Esophagus squamous epithelium (tissue), 5 donors: ENCODE data around the gene GZMM. TPM values are rescaled to one million over a fixed set of nuclear protein-coding genes. Genes with fewer than 3 reads are reported as not detected.

Experiments used
- DNase-seq: peaks from one replicate; lab custom pipeline; 2025; lab: John Stamatoyannopoulos, UW
- H3K27ac ChIP-seq, 4 donors: fragments of 200-600 bp; sonication (generic); one replicate each; pipeline ENCODE4 v1.5.1; 2016 to 2019; ENCODE audit warnings: mild to moderate bottlenecking in 1 of 4
- H3K27me3 ChIP-seq, 4 donors: fragments of 200-600 bp; sonication (generic); 1 replicate in 3 of 4; 2 replicates in 1 of 4; pipeline versions ENCODE4 v1.5.1 to v1.6.0; 2017 to 2021; ENCODE audit warnings: antibody characterized with exemption in 1 of 4
- H3K36me3 ChIP-seq, 3 donors: fragments of 200-600 bp; sonication (generic); one replicate each; pipeline ENCODE4 v1.5.1; 2016 to 2019
- H3K4me1 ChIP-seq, 3 donors: fragments of 200-600 bp; sonication (generic); one replicate each; pipeline ENCODE4 v1.5.1; 2017 to 2019
- H3K4me3 ChIP-seq, 4 donors: fragments of 200-600 bp; sonication (generic); 1 replicate in 3 of 4; 2 replicates in 1 of 4; pipeline ENCODE4 v1.5.1; 2016 to 2019; ENCODE audit warnings: mild to moderate bottlenecking in 2 of 4, moderate library complexity in 1 of 4
- H3K9me3 ChIP-seq, 3 donors: fragments of 200-600 bp; sonication (generic); one replicate each; pipeline ENCODE4 v1.5.1; 2016 to 2019
- POLR2A ChIP-seq, 4 donors: fragments of 450-650 bp; IDR thresholded peaks; one replicate each; pipeline ENCODE4 v1.6.1; 2017; ENCODE audit warnings: antibody characterized with exemption in 4 of 4, mild to moderate bottlenecking in 4 of 4, moderate library complexity in 3 of 4
- WGBS, 2 donors: methylation state at CpG; one replicate each; pipeline ENCODE4 v1.1.5; 2018; 5-methylcytosine and 5-hydroxymethylcytosine counted together
- intact Hi-C: fragments of 100-400 bp; cut with DNase I; formaldehyde crosslinking; loops from one replicate; pipeline ENCODE4 v1.15.0; 2022
- total RNA-seq, 4 donors: library from RNA; depleted of rRNA; stranded (reverse); fragments of >200 nt; gene quantifications; one replicate each; pipeline ENCODE4 v1.1.0, GENCODE V29; 2016
- TF ChIP-seq, protein P1 (sequence below), 6 experiments: fragments of 450-650 bp in 4 of 6; fragments of 200-600 bp in 2 of 6; sonication (generic) in 2 of 6; IDR thresholded peaks; one replicate each; pipeline ENCODE4 v1.5.1; 2016 to 2019; ENCODE audit warnings: antibody characterized with exemption in 6 of 6, mild to moderate bottlenecking in 4 of 6, moderate library complexity in 4 of 6
- donor health status: DM: yes; HTN: yes; CAD: no.

Gene GZMM
- total RNA-seq, 4 donors from 2014 or later = 0.48 to 0.95 (median 0.57) TPM; not detected in 1

DNA sequence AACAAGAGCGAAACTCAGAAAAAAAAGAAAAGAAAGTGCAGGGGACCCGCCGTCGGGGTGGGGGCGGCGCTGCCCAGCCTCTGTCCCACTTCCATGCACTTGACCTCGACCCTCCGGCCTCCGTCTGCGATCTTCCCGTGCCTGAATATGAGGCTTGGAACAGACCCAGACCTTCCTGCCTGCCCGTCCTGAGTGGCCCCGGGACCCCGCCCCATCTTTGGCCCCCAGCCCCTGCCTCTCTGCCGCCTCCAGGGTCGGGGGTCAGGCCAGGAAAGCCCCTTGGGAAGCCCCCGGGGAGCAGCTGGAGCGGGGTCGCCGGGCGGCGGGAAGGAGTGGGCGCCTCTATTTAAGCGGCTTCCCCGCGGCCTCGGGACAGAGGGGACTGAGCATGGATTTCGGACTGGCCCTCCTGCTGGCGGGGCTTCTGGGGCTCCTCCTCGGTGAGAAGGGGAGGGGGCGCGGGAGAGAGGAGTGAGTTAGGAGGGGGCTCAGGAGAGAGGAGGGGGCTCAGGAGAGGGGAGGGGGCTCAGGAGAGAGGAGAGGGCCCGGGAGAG, 47.7 kb upstream of the GZMM start, which contains the start of gene MADCAM1:
Gene MADCAM1 (plus strand): TSS at position 375 of the 554 bp plus-strand sequence. CDS start 14 bp downstream, at position 389.
- H3K4me1 ChIP-seq = peaks cover 4 to 38% (median 13%) of the 10 kb centered on the region in 3 donors
- intact Hi-C loops = no loop called here
- TF ChIP-seq, protein P1, sequence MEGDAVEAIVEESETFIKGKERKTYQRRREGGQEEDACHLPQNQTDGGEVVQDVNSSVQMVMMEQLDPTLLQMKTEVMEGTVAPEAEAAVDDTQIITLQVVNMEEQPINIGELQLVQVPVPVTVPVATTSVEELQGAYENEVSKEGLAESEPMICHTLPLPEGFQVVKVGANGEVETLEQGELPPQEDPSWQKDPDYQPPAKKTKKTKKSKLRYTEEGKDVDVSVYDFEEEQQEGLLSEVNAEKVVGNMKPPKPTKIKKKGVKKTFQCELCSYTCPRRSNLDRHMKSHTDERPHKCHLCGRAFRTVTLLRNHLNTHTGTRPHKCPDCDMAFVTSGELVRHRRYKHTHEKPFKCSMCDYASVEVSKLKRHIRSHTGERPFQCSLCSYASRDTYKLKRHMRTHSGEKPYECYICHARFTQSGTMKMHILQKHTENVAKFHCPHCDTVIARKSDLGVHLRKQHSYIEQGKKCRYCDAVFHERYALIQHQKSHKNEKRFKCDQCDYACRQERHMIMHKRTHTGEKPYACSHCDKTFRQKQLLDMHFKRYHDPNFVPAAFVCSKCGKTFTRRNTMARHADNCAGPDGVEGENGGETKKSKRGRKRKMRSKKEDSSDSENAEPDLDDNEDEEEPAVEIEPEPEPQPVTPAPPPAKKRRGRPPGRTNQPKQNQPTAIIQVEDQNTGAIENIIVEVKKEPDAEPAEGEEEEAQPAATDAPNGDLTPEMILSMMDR (IDR thresholded peaks at IDR 0.05) = no peak
- TF ChIP-seq POLR2A (IDR thresholded peaks at IDR 0.05) = no peak
- H3K4me3 ChIP-seq = peak within 1 kb of the TSS in 1 of 4 donors; percentile 49
- 12 to 18% methylated on average over 9 to 11 of the region's 33 CpGs for WGBS, 2 donors
- H3K36me3 ChIP-seq = no peaks in the 10 kb centered on the region
- no peak within 1 kb of the TSS for H3K27ac ChIP-seq
- H3K27me3 ChIP-seq = peaks cover 7 to 59% (median 11%) of the 10 kb centered on the region in 4 donors
- no peaks in the 10 kb centered on the region for H3K9me3 ChIP-seq
- DNase-seq = no peak

DNA sequence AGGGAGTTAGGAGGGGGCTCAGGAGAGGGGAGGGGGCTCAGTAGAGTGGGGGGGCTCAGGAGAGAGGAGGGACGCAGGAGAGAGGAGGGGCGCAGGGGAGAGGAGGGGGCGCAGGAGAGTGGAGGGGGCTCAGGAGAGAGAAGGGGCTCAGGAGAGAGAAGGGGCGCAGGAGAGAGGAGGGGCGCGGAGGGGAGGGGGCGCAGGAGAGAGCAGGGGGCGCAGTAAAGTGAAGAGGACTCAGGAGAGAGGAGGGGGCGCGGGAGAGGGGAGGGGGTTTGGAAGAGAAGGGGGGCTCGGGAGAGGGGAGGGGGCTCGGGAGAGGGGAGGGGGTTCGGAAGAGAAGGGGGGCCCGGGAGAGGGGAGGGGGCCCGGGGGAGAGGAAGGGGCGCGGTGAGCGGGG, 46.9 kb upstream of the GZMM start:
- intact Hi-C loops = no loop called here
- TF ChIP-seq POLR2A (IDR thresholded peaks at IDR 0.05) = no peak
- TF ChIP-seq, protein P1 (IDR thresholded peaks at IDR 0.05) = no peak
- Histone ChIP-seq H3K36me3 (no peaks in the 10 kb centered on the region), H3K4me1 (peaks cover 4 to 38% (median 13%) of the 10 kb centered on the region in 3 donors), H3K9me3 (no peaks in the 10 kb centered on the region), H3K27me3 (peaks cover 7 to 59% (median 11%) of the 10 kb centered on the region in 4 donors), H3K4me3 (no peak overlapping the region), H3K27ac (no peak overlapping the region)
- 0% methylated on average over 1 of the region's 18 CpGs; no CpG with 5 or more reads in 1 of the 2 donors for WGBS, 2 donors
- no peak for DNase-seq

DNA sequence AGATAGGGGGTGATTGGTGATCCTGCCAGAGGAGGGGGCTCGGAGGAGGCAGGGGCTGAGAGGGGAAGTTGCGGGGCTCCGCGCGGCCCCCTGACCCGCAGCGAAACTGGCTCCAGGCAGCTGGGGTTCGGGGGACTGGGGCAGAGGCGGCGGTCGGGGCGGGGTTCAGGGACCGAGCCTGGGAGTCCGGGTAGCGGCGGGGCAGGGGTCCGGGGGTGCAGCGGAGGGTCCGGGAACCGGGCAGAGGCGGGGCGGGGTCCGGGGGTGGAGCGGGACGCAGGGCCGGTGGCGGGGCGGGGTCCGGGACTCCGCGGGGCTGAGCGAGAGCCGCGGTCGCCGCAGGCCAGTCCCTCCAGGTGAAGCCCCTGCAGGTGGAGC, 46.4 kb upstream of the GZMM start:
- Histone ChIP-seq H3K9me3 (no peaks in the 10 kb centered on the region), H3K36me3 (no peaks in the 10 kb centered on the region), H3K4me3 (peak overlapping the region in 2 of 4 donors; percentile 27 to 49), H3K4me1 (peaks cover 4 to 38% (median 13%) of the 10 kb centered on the region in 3 donors), H3K27me3 (peaks cover 7 to 59% (median 11%) of the 10 kb centered on the region in 4 donors), H3K27ac (no peak overlapping the region)
- WGBS, 2 donors = no CpG with 5 or more reads among the region's 36 CpGs
- DNase-seq = no peak
- TF ChIP-seq, protein P1 (IDR thresholded peaks at IDR 0.05) = no peak
- no peak for TF ChIP-seq POLR2A (IDR thresholded peaks at IDR 0.05)
- intact Hi-C loops = no loop called here

DNA sequence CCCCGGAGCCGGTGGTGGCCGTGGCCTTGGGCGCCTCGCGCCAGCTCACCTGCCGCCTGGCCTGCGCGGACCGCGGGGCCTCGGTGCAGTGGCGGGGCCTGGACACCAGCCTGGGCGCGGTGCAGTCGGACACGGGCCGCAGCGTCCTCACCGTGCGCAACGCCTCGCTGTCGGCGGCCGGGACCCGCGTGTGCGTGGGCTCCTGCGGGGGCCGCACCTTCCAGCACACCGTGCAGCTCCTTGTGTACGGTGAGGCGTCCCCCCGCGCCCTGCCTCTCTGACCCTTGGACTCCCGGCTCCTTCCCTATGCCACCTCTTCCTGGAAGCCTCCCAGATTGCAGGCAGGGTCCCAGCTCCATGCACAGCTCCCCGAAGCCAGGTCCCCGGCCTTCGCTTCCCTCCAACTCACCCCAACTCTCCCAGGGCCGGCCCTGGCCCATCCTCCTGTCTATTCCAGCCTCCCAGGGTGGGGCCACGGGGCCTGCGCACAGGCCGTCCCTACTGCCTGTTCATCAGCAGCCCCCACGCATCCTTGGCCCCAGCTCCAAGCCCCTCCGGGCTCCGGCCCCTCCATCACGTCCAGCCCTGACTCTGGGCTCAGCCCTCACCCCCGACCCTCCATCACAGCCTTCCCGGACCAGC, 45.9 kb upstream of the GZMM start:
- no peak overlapping the region for H3K27ac ChIP-seq
- peaks cover 7 to 59% (median 11%) of the 10 kb centered on the region in 4 donors for H3K27me3 ChIP-seq
- DNase-seq = no peak
- H3K4me1 ChIP-seq = peaks cover 4 to 38% (median 13%) of the 10 kb centered on the region in 3 donors
- intact Hi-C loops = no loop called here
- peak overlapping the region in 2 of 4 donors; percentile 27 to 49 for H3K4me3 ChIP-seq
- H3K9me3 ChIP-seq = no peaks in the 10 kb centered on the region
- WGBS, 2 donors = 13 to 15% methylated on average over 4 to 14 of the region's 50 CpGs
- H3K36me3 ChIP-seq = no peaks in the 10 kb centered on the region
- no peak for TF ChIP-seq POLR2A (IDR thresholded peaks at IDR 0.05)
- TF ChIP-seq, protein P1 (IDR thresholded peaks at IDR 0.05) = no peak

DNA sequence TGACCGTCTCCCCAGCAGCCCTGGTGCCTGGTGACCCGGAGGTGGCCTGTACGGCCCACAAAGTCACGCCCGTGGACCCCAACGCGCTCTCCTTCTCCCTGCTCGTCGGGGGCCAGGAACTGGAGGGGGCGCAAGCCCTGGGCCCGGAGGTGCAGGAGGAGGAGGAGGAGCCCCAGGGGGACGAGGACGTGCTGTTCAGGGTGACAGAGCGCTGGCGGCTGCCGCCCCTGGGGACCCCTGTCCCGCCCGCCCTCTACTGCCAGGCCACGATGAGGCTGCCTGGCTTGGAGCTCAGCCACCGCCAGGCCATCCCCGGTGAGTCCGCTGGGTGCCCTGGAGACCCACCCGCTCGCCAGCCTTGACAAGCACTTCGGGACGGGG, 45.4 kb upstream of the GZMM start:
- peaks cover 4 to 38% (median 13%) of the 10 kb centered on the region in 3 donors for H3K4me1 ChIP-seq
- no CpG with 5 or more reads among the region's 26 CpGs for WGBS, 2 donors
- no peaks in the 10 kb centered on the region for H3K36me3 ChIP-seq
- peaks cover 7 to 59% (median 11%) of the 10 kb centered on the region in 4 donors for H3K27me3 ChIP-seq
- TF ChIP-seq POLR2A (IDR thresholded peaks at IDR 0.05) = no peak
- TF ChIP-seq, protein P1 (IDR thresholded peaks at IDR 0.05) = no peak
- H3K4me3 ChIP-seq = no peak overlapping the region
- no peak for DNase-seq
- no peaks in the 10 kb centered on the region for H3K9me3 ChIP-seq
- intact Hi-C loops = no loop called here
- H3K27ac ChIP-seq = no peak overlapping the region
